Measurements from ENCODE around the gene SMAD3.

SMAD3 gene

GRCh38 chr15:67157521-67158252, 92.3 kb downstream of the SMAD3 start:
- no peaks in the 10 kb centered on the region for H3K36me3 ChIP-seq (ENCODE audit: control insufficient read depth, insufficient read depth, low read length)
- H3K79me1 ChIP-seq (ENCODE audit: low read length), result peaks cover 6% of the 10 kb centered on the region
- WGBS (ENCODE audit: extremely low coverage, insufficient coverage, low lambda C conversion rate), result no CpG with 5 or more reads among the region's 8 CpGs
- no peaks in the 10 kb centered on the region for H3K79me2 ChIP-seq (ENCODE audit: control insufficient read depth, insufficient read depth, low read length)
- H3K4me2 ChIP-seq (ENCODE audit: low read length), result no peak overlapping the region
- H2BK5ac ChIP-seq (ENCODE audit: low read length), result no peak overlapping the region
- no peak for DNase-seq
- H4K5ac ChIP-seq (ENCODE audit: low read length), result no peak overlapping the region
- H3K18ac ChIP-seq (ENCODE audit: low read length), result no peak overlapping the region
- H3K27me3 ChIP-seq (ENCODE audit: insufficient read depth, low read length, poor library complexity), result no peaks in the 10 kb centered on the region
- H3K27ac ChIP-seq (ENCODE audit: low read depth, low read length), result no peak overlapping the region
- no peak overlapping the region for H2AK5ac ChIP-seq (ENCODE audit: low read length)
- no peak overlapping the region for H2BK15ac ChIP-seq (replicated peaks; ENCODE audit: low read depth)
- no peak overlapping the region for H3K23ac ChIP-seq (ENCODE audit: low read length)
- no peak overlapping the region for H3K56ac ChIP-seq (ENCODE audit: low read length)
- H3K4me3 ChIP-seq (ENCODE audit: low read length), result no peak overlapping the region
- H3K4me1 ChIP-seq (ENCODE audit: control insufficient read depth, low read depth, low read length), result no peaks in the 10 kb centered on the region
- no peak overlapping the region for H3K4ac ChIP-seq (ENCODE audit: low read depth, low read length)
- H4K8ac ChIP-seq (ENCODE audit: low read depth, low read length), result no peak overlapping the region
- H2BK120ac ChIP-seq (ENCODE audit: low read depth, low read length), result no peak overlapping the region
- no peak overlapping the region for H3K9ac ChIP-seq (ENCODE audit: low read length)

DNA sequence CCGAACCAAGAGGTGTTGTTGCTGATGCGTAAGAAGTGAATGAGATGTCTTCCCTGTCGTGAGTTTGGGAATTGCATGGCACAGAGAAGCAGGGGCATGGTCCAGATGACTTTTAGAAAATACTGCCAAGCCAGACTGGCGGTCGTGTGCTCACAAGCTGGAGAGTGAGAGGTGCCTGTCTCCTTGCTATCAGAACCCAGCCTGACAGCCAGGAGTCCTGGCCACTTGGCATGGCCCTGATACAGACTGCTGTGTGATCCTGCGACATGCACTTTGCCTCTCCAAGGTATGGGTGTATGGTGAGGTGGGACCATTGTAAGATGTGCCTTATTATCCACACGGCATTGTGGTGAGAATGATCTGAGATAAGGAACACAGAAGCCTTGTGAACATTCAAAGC, 93.0 kb downstream of the SMAD3 start:
- peaks cover 6% of the 10 kb centered on the region for H3K79me1 ChIP-seq (ENCODE audit: low read length)
- no CpG with 5 or more reads among the region's 7 CpGs for WGBS (ENCODE audit: extremely low coverage, insufficient coverage, low lambda C conversion rate)
- H3K4ac ChIP-seq (ENCODE audit: low read depth, low read length), result no peak overlapping the region
- H2BK5ac ChIP-seq (ENCODE audit: low read length), result no peak overlapping the region
- H3K4me1 ChIP-seq (ENCODE audit: control insufficient read depth, low read depth, low read length), result no peaks in the 10 kb centered on the region
- no peak overlapping the region for H3K18ac ChIP-seq (ENCODE audit: low read length)
- no peak overlapping the region for H3K27ac ChIP-seq (ENCODE audit: low read depth, low read length)
- H3K79me2 ChIP-seq (ENCODE audit: control insufficient read depth, insufficient read depth, low read length), result no peaks in the 10 kb centered on the region
- H3K9ac ChIP-seq (ENCODE audit: low read length), result no peak overlapping the region
- no peak overlapping the region for H4K8ac ChIP-seq (ENCODE audit: low read depth, low read length)
- no peaks in the 10 kb centered on the region for H3K27me3 ChIP-seq (ENCODE audit: insufficient read depth, low read length, poor library complexity)
- H2BK15ac ChIP-seq (replicated peaks; ENCODE audit: low read depth), result no peak overlapping the region
- no peaks in the 10 kb centered on the region for H3K36me3 ChIP-seq (ENCODE audit: control insufficient read depth, insufficient read depth, low read length)
- no peak overlapping the region for H2BK120ac ChIP-seq (ENCODE audit: low read depth, low read length)
- no peak for DNase-seq
- H3K23ac ChIP-seq (ENCODE audit: low read length), result no peak overlapping the region
- H2AK5ac ChIP-seq (ENCODE audit: low read length), result no peak overlapping the region
- no peak overlapping the region for H3K4me2 ChIP-seq (ENCODE audit: low read length)
- H3K4me3 ChIP-seq (ENCODE audit: low read length), result no peak overlapping the region
- no peak overlapping the region for H3K56ac ChIP-seq (ENCODE audit: low read length)
- H4K5ac ChIP-seq (ENCODE audit: low read length), result no peak overlapping the region

- Histone ChIP-seq H3K9ac (ENCODE audit: low read length) (no peak overlapping the region), H3K79me1 (ENCODE audit: low read length) (peaks cover 2% of the 10 kb centered on the region), H3K4me2 (ENCODE audit: low read length) (no peak overlapping the region), H2BK5ac (ENCODE audit: low read length) (no peak overlapping the region), H3K27ac (ENCODE audit: low read depth, low read length) (no peak overlapping the region), H3K4me3 (ENCODE audit: low read length) (no peak overlapping the region), H3K4me1 (ENCODE audit: control insufficient read depth, low read depth, low read length) (peaks cover 11% of the 10 kb centered on the region), H4K8ac (ENCODE audit: low read depth, low read length) (no peak overlapping the region), H3K18ac (ENCODE audit: low read length) (no peak overlapping the region), H2AK5ac (ENCODE audit: low read length) (no peak overlapping the region), H3K27me3 (ENCODE audit: insufficient read depth, low read length, poor library complexity) (no peaks in the 10 kb centered on the region), H2BK120ac (ENCODE audit: low read depth, low read length) (no peak overlapping the region), H3K36me3 (ENCODE audit: control insufficient read depth, insufficient read depth, low read length) (no peaks in the 10 kb centered on the region), H3K56ac (ENCODE audit: low read length) (no peak overlapping the region), H3K4ac (ENCODE audit: low read depth, low read length) (no peak overlapping the region), H4K5ac (ENCODE audit: low read length) (no peak overlapping the region), H2BK15ac (replicated peaks; ENCODE audit: low read depth) (no peak overlapping the region), H3K79me2 (ENCODE audit: control insufficient read depth, insufficient read depth, low read length) (no peaks in the 10 kb centered on the region), H3K23ac (ENCODE audit: low read length) (no peak overlapping the region)
- WGBS (ENCODE audit: extremely low coverage, insufficient coverage, low lambda C conversion rate), result no CpG with 5 or more reads among the region's 5 CpGs
- DNase-seq, result no peak
Measured at GRCh38 chr15:67161412-67161811, 96.0 kb downstream of the SMAD3 start.

DNA sequence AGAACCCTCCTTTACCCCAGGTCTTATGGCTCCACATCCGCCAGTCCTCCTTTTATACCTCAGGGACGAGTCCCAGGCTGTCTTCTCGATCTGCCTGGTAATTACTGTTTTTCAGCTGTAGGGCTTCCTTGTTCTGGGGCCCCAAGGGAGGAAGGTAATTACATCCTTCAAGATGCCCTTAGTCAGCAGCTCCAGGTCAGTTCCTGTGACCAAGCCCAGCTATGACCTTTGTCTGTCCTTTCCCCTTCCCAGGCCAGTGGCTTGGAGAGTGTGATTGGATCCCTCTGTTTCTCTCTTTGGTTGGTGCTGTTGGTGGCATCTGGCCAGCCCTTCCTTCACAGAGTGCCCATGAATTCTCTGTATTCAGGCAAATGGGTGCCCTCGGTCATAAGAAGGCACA, 96.5 kb downstream of the SMAD3 start:
- Histone ChIP-seq H3K79me1 (ENCODE audit: low read length) (peaks cover 2% of the 10 kb centered on the region), H3K18ac (ENCODE audit: low read length) (no peak overlapping the region), H3K79me2 (ENCODE audit: control insufficient read depth, insufficient read depth, low read length) (no peaks in the 10 kb centered on the region), H3K4ac (ENCODE audit: low read depth, low read length) (no peak overlapping the region), H3K4me3 (ENCODE audit: low read length) (no peak overlapping the region), H3K36me3 (ENCODE audit: control insufficient read depth, insufficient read depth, low read length) (no peaks in the 10 kb centered on the region), H3K4me2 (ENCODE audit: low read length) (no peak overlapping the region), H3K4me1 (ENCODE audit: control insufficient read depth, low read depth, low read length) (peaks cover 12% of the 10 kb centered on the region), H4K8ac (ENCODE audit: low read depth, low read length) (no peak overlapping the region), H2AK5ac (ENCODE audit: low read length) (no peak overlapping the region), H2BK120ac (ENCODE audit: low read depth, low read length) (no peak overlapping the region), H3K27me3 (ENCODE audit: insufficient read depth, low read length, poor library complexity) (no peaks in the 10 kb centered on the region), H3K9ac (ENCODE audit: low read length) (no peak overlapping the region), H2BK15ac (replicated peaks; ENCODE audit: low read depth) (no peak overlapping the region), H3K23ac (ENCODE audit: low read length) (no peak overlapping the region), H2BK5ac (ENCODE audit: low read length) (no peak overlapping the region), H4K5ac (ENCODE audit: low read length) (no peak overlapping the region), H3K56ac (ENCODE audit: low read length) (no peak overlapping the region), H3K27ac (ENCODE audit: low read depth, low read length) (no peak overlapping the region)
- DNase-seq, result no peak
- WGBS (ENCODE audit: extremely low coverage, insufficient coverage, low lambda C conversion rate), result no CpG with 5 or more reads among the region's 4 CpGs

- Histone ChIP-seq H3K23ac (ENCODE audit: low read length) (no peak overlapping the region), H3K9ac (ENCODE audit: low read length) (no peak overlapping the region), H2BK5ac (ENCODE audit: low read length) (no peak overlapping the region), H2BK120ac (ENCODE audit: low read depth, low read length) (no peak overlapping the region), H3K4ac (ENCODE audit: low read depth, low read length) (no peak overlapping the region), H3K4me1 (ENCODE audit: control insufficient read depth, low read depth, low read length) (peaks cover 12% of the 10 kb centered on the region), H3K27me3 (ENCODE audit: insufficient read depth, low read length, poor library complexity) (no peaks in the 10 kb centered on the region), H3K79me2 (ENCODE audit: control insufficient read depth, insufficient read depth, low read length) (no peaks in the 10 kb centered on the region), H4K8ac (ENCODE audit: low read depth, low read length) (no peak overlapping the region), H4K5ac (ENCODE audit: low read length) (no peak overlapping the region), H3K4me2 (ENCODE audit: low read length) (no peak overlapping the region), H3K79me1 (ENCODE audit: low read length) (peaks cover 2% of the 10 kb centered on the region), H2BK15ac (replicated peaks; ENCODE audit: low read depth) (no peak overlapping the region), H3K4me3 (ENCODE audit: low read length) (no peak overlapping the region), H3K56ac (ENCODE audit: low read length) (no peak overlapping the region), H3K18ac (ENCODE audit: low read length) (no peak overlapping the region), H2AK5ac (ENCODE audit: low read length) (no peak overlapping the region), H3K36me3 (ENCODE audit: control insufficient read depth, insufficient read depth, low read length) (no peaks in the 10 kb centered on the region), H3K27ac (ENCODE audit: low read depth, low read length) (no peak overlapping the region)
- no CpG with 5 or more reads among the region's 6 CpGs for WGBS (ENCODE audit: extremely low coverage, insufficient coverage, low lambda C conversion rate)
- DNase-seq, result no peak
Measured at GRCh38 chr15:67163180-67163579, 97.8 kb downstream of the SMAD3 start.

GRCh38 chr15:67164401-67164791, 99.0 kb downstream of the SMAD3 start:
- no peak overlapping the region for H3K18ac ChIP-seq (ENCODE audit: low read length)
- H3K27me3 ChIP-seq (ENCODE audit: insufficient read depth, low read length, poor library complexity), result no peaks in the 10 kb centered on the region
- peaks cover 12% of the 10 kb centered on the region for H3K4me1 ChIP-seq (ENCODE audit: control insufficient read depth, low read depth, low read length)
- WGBS (ENCODE audit: extremely low coverage, insufficient coverage, low lambda C conversion rate), result no CpG with 5 or more reads among the region's 5 CpGs
- no peak for DNase-seq
- no peak overlapping the region for H3K4me2 ChIP-seq (ENCODE audit: low read length)
- H3K9ac ChIP-seq (ENCODE audit: low read length), result no peak overlapping the region
- H3K23ac ChIP-seq (ENCODE audit: low read length), result no peak overlapping the region
- H2BK15ac ChIP-seq (replicated peaks; ENCODE audit: low read depth), result no peak overlapping the region
- no peak overlapping the region for H2AK5ac ChIP-seq (ENCODE audit: low read length)
- no peak overlapping the region for H3K27ac ChIP-seq (ENCODE audit: low read depth, low read length)
- no peak overlapping the region for H3K56ac ChIP-seq (ENCODE audit: low read length)
- peaks cover 2% of the 10 kb centered on the region for H3K79me1 ChIP-seq (ENCODE audit: low read length)
- H4K8ac ChIP-seq (ENCODE audit: low read depth, low read length), result no peak overlapping the region
- H3K36me3 ChIP-seq (ENCODE audit: control insufficient read depth, insufficient read depth, low read length), result no peaks in the 10 kb centered on the region
- no peak overlapping the region for H2BK120ac ChIP-seq (ENCODE audit: low read depth, low read length)
- H3K79me2 ChIP-seq (ENCODE audit: control insufficient read depth, insufficient read depth, low read length), result no peaks in the 10 kb centered on the region
- H3K4me3 ChIP-seq (ENCODE audit: low read length), result no peak overlapping the region
- no peak overlapping the region for H2BK5ac ChIP-seq (ENCODE audit: low read length)
- no peak overlapping the region for H3K4ac ChIP-seq (ENCODE audit: low read depth, low read length)
- no peak overlapping the region for H4K5ac ChIP-seq (ENCODE audit: low read length)

All from mesendoderm (in vitro differentiated cells).